ENCODE data around the gene IRF6. TPM values are rescaled to one million over a fixed set of nuclear protein-coding genes. Genes with fewer than 3 reads are reported as not detected.

IRF6 gene
- total RNA-seq, 1 experiment from 2014 or later, result 27.3 TPM

GRCh38 chr1:209761011-209761635 lies 44.8 kb downstream of the IRF6 start:
- no peaks in the 10 kb centered on the region for H3K36me3 Mint-ChIP-seq (ENCODE audit: insufficient read depth, unreplicated experiment)
- no peaks in the 10 kb centered on the region for H3K27me3 Mint-ChIP-seq (ENCODE audit: insufficient read depth, unreplicated experiment)
- Histone ChIP-seq H3K27me3 (replicated peaks; ENCODE audit: control insufficient read depth, insufficient read depth, low read length) (no peaks in the 10 kb centered on the region), H3K9me3 (no peaks in the 10 kb centered on the region), H3K36me3 (ENCODE audit: control insufficient read depth, insufficient read depth, low read length) (no peaks in the 10 kb centered on the region), H3K4me3 (ENCODE audit: low read depth, low read length) (no peak overlapping the region), H3K4me1 (no peaks in the 10 kb centered on the region)
- no TSS peak for BruUV-seq (replicated peaks)
- POLR2A ChIA-PET, result no interaction called here
- CTCF ChIA-PET, result no interaction called here
- DNase-seq, result no peak
- no peak overlapping the region for H3K4me3 Mint-ChIP-seq (ENCODE audit: unreplicated experiment)
- H3K4me1 Mint-ChIP-seq (ENCODE audit: low read depth, unreplicated experiment), result no peaks in the 10 kb centered on the region
- TF ChIP-seq CTCF (IDR thresholded peaks at IDR 0.05; ENCODE audit: insufficient read depth in 1 of 2, low read depth in 1 of 2, low read length in 1 of 2, severe bottlenecking in 1 of 2, unreplicated experiment in 1 of 2), result no peak
- intact Hi-C loops (cut with micrococcal nuclease; ENCODE audit: unreplicated experiment), result no loop called here
- peaks cover 9% of the 10 kb centered on the region for H3K9me3 Mint-ChIP-seq (ENCODE audit: unreplicated experiment)
- H3K27ac Mint-ChIP-seq (ENCODE audit: unreplicated experiment), result no peak overlapping the region

- intact Hi-C loops (cut with micrococcal nuclease; ENCODE audit: unreplicated experiment), result no loop called here
- BruUV-seq (replicated peaks), result no TSS peak
Observed at GRCh38 chr1:209759829-209760359, 46.0 kb downstream of the IRF6 start.

GRCh38 chr1:209758400-209758799 lies 47.5 kb downstream of the IRF6 start:
- no TSS peak for BruUV-seq (replicated peaks)
- Mint-ChIP-seq H3K4me3 (ENCODE audit: unreplicated experiment) (no peak overlapping the region), H3K27ac (ENCODE audit: unreplicated experiment) (no peak overlapping the region), H3K36me3 (ENCODE audit: insufficient read depth, unreplicated experiment) (no peaks in the 10 kb centered on the region), H3K27me3 (ENCODE audit: insufficient read depth, unreplicated experiment) (no peaks in the 10 kb centered on the region), H3K4me1 (ENCODE audit: low read depth, unreplicated experiment) (no peaks in the 10 kb centered on the region), H3K9me3 (ENCODE audit: unreplicated experiment) (no peaks in the 10 kb centered on the region)
- intact Hi-C loops (cut with micrococcal nuclease; ENCODE audit: unreplicated experiment), result no loop called here
- no peak for TF ChIP-seq CTCF (IDR thresholded peaks at IDR 0.05; ENCODE audit: insufficient read depth in 1 of 2, low read depth in 1 of 2, low read length in 1 of 2, severe bottlenecking in 1 of 2, unreplicated experiment in 1 of 2)
- no peaks in the 10 kb centered on the region for H3K4me1 ChIP-seq
- no peaks in the 10 kb centered on the region for H3K27me3 ChIP-seq (replicated peaks; ENCODE audit: control insufficient read depth, insufficient read depth, low read length)
- H3K9me3 ChIP-seq, result no peaks in the 10 kb centered on the region
- DNase-seq, result no peak
- H3K4me3 ChIP-seq (ENCODE audit: low read depth, low read length), result no peak overlapping the region
- POLR2A ChIA-PET, result no interaction called here
- no peaks in the 10 kb centered on the region for H3K36me3 ChIP-seq (ENCODE audit: control insufficient read depth, insufficient read depth, low read length)
- CTCF ChIA-PET, result interaction anchor here (0.8 kb wide), 1 partner anchor 43 kb away, joined by 3 read pairs; no protein-coding TSS in a partner anchor

More at GRCh38 chr1:209759829-209760359, 46.0 kb downstream of the IRF6 start:
- no peaks in the 10 kb centered on the region for H3K27me3 Mint-ChIP-seq (ENCODE audit: insufficient read depth, unreplicated experiment)
- DNase-seq, result no peak
- H3K36me3 Mint-ChIP-seq (ENCODE audit: insufficient read depth, unreplicated experiment), result no peaks in the 10 kb centered on the region
- CTCF ChIA-PET, result no interaction called here
- H3K36me3 ChIP-seq (ENCODE audit: control insufficient read depth, insufficient read depth, low read length), result no peaks in the 10 kb centered on the region
- no peak overlapping the region for H3K27ac Mint-ChIP-seq (ENCODE audit: unreplicated experiment)
- H3K4me1 ChIP-seq, result no peaks in the 10 kb centered on the region
- POLR2A ChIA-PET, result no interaction called here
- H3K9me3 Mint-ChIP-seq (ENCODE audit: unreplicated experiment), result peaks cover 4% of the 10 kb centered on the region
- H3K27me3 ChIP-seq (replicated peaks; ENCODE audit: control insufficient read depth, insufficient read depth, low read length), result no peaks in the 10 kb centered on the region
- H3K4me3 Mint-ChIP-seq (ENCODE audit: unreplicated experiment), result no peak overlapping the region
- no peak overlapping the region for H3K4me3 ChIP-seq (ENCODE audit: low read depth, low read length)
- TF ChIP-seq CTCF (IDR thresholded peaks at IDR 0.05; ENCODE audit: insufficient read depth in 1 of 2, low read depth in 1 of 2, low read length in 1 of 2, severe bottlenecking in 1 of 2, unreplicated experiment in 1 of 2), result no peak
- no peaks in the 10 kb centered on the region for H3K9me3 ChIP-seq
- no peaks in the 10 kb centered on the region for H3K4me1 Mint-ChIP-seq (ENCODE audit: low read depth, unreplicated experiment)
